Stimulated activated CD4-positive, alpha-beta T cell treated with anti-CD3 and anti-CD28 coated beads, TNF-alpha, amount 100 ng/mL, for 4 hours (primary cell): ENCODE data around the gene PRAMEF33.
"Not testable (repeated sequence)": the region's sequence is repeated elsewhere in the genome, so short reads cannot be mapped to it uniquely, and the experiment has no call there.

Experiments used
- DNase-seq, 3 experiments: peaks; one replicate each; pipeline ENCODE4 v3.0.0-alpha.2; 2020; ENCODE audit warnings: low read depth in 3 of 3

Gene PRAMEF33, protein sequence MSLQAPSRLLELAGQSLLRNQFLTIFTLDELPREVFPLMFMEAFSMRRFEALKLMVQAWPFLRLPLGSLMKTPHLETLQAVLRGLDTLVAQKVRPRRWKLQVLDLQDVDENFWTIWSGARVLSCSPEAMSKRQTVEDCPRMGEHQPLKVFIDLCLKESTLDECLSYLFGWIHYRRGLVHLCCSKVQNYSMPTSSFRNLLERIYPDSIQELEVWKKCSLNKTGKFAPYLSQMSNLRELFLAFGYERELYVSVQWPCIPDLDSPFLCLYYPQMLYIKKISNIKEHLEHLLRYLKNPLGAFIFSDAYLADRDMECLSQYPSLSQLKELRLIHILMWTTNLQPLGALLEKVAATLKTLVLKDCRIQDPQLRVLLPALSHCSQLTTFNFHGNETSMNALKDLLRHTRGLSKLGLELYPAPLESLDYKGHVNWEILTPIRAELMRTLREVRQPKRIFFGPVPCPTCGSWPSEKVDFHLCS

GRCh38 chr1:13303239-13303638, at the start of gene PRAMEF33:
Gene PRAMEF33 (plus strand): TSS chr1:13303539. CDS start chr1:13305955, 2,416 bp downstream.
- DNase-seq: not testable (repeated sequence)

DNA sequence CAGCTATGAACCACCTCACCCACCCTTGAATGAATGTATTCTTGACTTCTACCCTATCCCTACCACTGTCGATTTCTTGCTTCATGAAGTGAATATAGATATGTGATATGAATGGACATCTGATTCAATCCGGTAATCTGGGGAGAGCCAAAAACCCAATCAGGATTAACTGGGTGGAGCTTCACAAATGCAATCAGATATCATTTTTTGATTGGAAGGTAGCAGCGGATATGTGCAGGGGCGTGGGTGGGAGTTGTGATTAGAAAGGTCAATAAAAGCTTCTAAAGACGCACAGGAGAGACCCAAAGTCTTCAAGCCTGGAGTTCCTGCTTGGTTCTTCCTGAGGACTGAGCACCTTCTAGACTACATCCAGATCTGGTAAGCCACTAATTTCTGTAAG, 49.4 kb upstream of the PRAMEF33 start, which contains the start of gene PRAMEF5:
Gene PRAMEF5, plus strand, starts transcription at position 301 of the 400 bp plus-strand sequence. CDS start 5,071 bp downstream, outside the sequence.
- not testable (repeated sequence) for DNase-seq

GRCh38 chr1:13265124-13265523, 38.2 kb upstream of the PRAMEF33 start:
- DNase-seq: not testable (repeated sequence)

- DNase-seq: not testable (repeated sequence)
These were observed 26.3 kb upstream of the PRAMEF33 start for GRCh38 chr1:13277016-13277415.

GRCh38 chr1:13279617-13280016, 23.7 kb upstream of the PRAMEF33 start:
- DNase-seq: not testable (repeated sequence)

GRCh38 chr1:13285037-13285436, 18.3 kb upstream of the PRAMEF33 start, which contains the start of gene PRAMEF8:
Gene PRAMEF8 (minus strand): TSS chr1:13285137. CDS start chr1:13284091, 1,046 bp downstream.
- not testable (repeated sequence) for DNase-seq

DNA sequence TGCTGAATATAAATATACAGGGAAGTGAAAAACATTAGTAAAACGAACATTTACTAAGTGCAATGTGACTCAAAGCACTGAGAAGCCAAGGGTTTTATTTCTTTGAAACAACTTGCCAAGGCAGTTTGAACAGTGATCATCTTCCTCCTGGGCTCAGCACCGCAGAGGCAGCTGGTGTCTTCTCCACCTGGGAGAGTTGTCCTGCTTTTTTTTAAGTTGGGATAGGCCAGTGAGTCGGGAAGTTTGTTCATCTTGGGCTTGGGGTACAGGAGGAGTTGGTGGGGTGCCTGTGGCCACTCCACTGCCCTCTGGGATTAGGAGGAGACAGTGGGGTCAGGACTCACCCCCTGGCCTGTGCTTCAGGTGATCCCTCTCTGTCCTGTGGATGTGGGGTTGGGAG, 14.3 kb upstream of the PRAMEF33 start:
- not testable (repeated sequence) for DNase-seq

DNA sequence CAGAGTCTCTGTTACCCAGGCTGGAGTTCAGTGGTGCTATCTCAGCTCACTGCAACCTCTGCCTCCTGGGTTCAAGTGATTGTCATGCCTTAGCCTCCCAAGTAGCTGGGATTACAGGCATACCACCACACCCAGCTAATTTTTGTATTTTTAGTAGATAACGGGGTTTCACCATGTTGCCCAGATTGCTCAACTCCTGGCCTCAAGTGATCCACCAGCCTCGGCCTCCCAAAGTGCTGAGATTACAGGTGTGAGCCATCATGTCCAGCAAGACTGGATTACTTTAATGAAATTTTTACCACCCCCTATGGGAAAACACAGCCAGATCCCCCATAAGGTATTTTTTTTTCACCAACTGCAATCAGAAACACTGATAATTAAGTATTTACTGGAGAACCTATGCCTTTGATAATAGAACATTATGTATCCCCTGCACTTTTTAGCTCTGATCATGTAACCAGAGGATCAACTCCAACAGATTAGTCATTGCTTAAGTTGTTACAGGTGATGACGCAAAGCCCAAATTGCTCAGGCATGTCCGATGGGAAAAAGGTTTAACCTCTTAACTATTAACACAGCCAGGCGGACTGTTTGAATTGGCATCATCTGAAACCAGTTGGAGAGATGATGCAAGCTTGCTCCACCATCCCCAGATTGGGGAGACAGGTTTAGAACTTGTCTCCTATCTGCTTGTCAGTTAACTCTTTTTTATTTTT, 6.0 kb upstream of the PRAMEF33 start:
- not testable (repeated sequence) for DNase-seq

- not testable (repeated sequence) for DNase-seq
These were observed 4.6 kb upstream of the PRAMEF33 start for GRCh38 chr1:13298699-13299098.

DNA sequence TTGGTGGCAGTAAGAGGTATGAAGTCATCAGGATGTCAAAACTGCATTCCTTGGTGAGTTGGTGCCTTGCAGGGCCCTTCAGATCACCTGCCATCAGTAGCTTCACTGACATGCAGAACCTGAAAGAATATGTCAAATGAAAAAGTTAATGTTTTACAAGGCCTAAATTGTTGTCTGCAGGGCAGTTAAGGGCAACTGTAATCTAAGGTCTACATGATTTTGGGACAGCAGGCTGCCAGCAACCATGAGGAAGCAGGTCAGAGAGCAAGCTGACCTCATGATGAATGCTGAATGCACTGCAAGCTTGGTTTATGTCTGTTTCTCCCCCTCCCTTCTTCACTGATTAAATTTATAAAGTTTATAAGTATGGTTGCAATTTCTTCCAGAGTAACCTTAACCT, 1.1 kb upstream of the PRAMEF33 start:
- DNase-seq: not testable (repeated sequence)

DNA sequence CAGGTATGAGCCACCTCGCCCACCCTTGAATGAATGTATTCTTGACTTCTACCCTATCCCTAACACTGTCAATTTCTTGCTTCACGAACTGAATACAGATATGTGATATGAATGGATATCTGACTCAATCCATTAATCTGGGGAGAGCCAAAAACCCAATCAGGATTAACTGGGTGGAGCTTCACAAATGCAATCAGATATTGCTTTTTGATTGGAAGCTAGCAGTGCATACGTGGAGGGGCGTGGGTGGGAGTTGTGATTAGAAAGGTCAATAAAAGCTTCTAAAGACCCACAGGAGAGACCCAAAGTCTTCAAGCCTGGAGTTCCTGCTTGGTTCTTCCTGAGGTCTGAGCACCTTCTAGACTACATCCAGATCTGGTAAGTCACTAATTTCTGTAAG, 11.9 kb downstream of the PRAMEF33 start, which contains the start of gene PRAMEF15:
Gene PRAMEF15, plus strand, starts transcription at position 301 of the 400 bp plus-strand sequence. CDS start 2,827 bp downstream, outside the sequence.
- not testable (repeated sequence) for DNase-seq

DNA sequence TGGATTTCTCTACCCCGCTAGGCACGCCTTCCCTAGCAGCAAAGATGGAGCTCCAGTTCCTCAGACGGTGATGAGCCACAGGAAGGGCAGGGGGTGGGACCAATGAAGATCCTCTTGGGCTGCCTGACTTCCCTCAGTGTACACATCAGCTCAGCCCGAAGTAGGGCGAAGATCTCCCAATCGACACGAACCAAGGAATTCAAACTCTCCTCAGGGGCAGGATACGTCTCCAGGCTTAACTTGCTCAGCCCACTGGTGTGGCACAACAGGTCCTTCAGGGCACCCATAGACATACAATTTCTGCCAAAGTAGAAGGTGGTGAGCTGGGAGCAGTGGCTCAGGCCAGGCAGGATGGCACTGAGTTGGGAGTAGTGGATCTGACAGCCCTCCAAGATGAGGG, 39.2 kb downstream of the PRAMEF33 start:
- not testable (repeated sequence) for DNase-seq

GRCh38 chr1:13347034-13347433, 43.7 kb downstream of the PRAMEF33 start, which contains the start of gene PRAMEF14:
Gene PRAMEF14 (minus strand): TSS chr1:13347134. CDS start chr1:13345314, 1,820 bp downstream.
- DNase-seq: not testable (repeated sequence)

GRCh38 chr1:13353476-13353875, 50.1 kb downstream of the PRAMEF33 start:
- not testable (repeated sequence) for DNase-seq

- DNase-seq: not testable (repeated sequence)
These were observed 51.1 kb downstream of the PRAMEF33 start for GRCh38 chr1:13354475-13354874.

DNA sequence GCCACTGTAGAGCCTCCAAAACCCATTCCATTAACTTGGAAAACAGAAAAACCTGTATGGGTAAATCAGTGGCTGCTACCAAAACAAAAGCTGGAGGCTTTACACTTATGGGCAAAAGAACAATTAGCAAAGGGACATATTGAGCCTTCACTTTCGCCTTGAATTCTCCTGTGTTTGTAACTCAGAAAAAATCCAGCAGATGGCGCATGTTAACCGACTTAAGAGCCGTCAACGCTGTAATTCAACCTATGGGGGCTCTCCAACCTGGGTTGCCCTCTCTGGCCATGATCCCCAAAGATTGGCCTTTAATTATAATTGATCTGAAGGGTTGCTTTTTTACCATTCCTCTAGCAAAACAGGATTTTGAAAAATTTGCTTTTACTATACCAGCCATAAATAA, 53.4 kb downstream of the PRAMEF33 start:
- not testable (repeated sequence) for DNase-seq
